HCT116 (cell line): ENCODE measurements around the gene TNFAIP8L3. TPM values are rescaled to one million over a fixed set of nuclear protein-coding genes. Genes with fewer than 3 reads are reported as not detected.

Experiments
- ATAC-seq: fragments of 200-7000 bp; cut with Tn5 transposase; 2 replicates; pipeline ENCODE4 v1.9.1; 2020; ENCODE audit warnings: mild to moderate bottlenecking, moderate library complexity
- BruUV-seq: library from RNA; stranded (reverse); fragments of 400-500 nt; replicated peaks from 2 replicates; lab custom pipeline; 2021; lab: Mats Ljungman, UMichigan
- CTCF ChIA-PET: fragments of 300-600 bp; sonication (Branson Sonifier 250); formaldehyde crosslinking; loops from one replicate; lab custom pipeline; 2021; ENCODE audit warnings: antibody characterized with exemption; lab: Charles Lee
- POLR2A ChIA-PET: fragments of 300-600, 350-600 bp; sonication (Branson Sonifier 250); formaldehyde crosslinking; loops from one replicate; lab custom pipeline; 2021; ENCODE audit warnings: antibody characterized with exemption; lab: Charles Lee
- RAD21 ChIA-PET, 2 experiments: fragments of 300-600 bp; sonication (Branson Sonifier 250); formaldehyde crosslinking; loops; one replicate each; lab custom pipeline; 2023; ENCODE audit warnings: low total read pairs in 2 of 2; ENCODE audit not compliant: uncharacterized antibody in 2 of 2, unreplicated experiment in 2 of 2, low non-redundant PET in 1 of 2; lab: Charles Lee
- DNase-seq: peaks from one replicate; pipeline ENCODE4 v3.0.0-alpha.2; 2010; ENCODE audit warnings: low read depth, low spot score
- H2AFZ ChIP-seq: fragments of 200-600 bp; shearing (Covaris generic), sonication (generic); 2 replicates; pipeline ENCODE4 v1.6.1; 2017; ENCODE audit warnings: low read depth, mixed run types, mixed read lengths, antibody characterized with exemption, low read length; ENCODE audit not compliant: poor library complexity, severe bottlenecking
- H3K27ac ChIP-seq: 2 replicates; pipeline ENCODE4 v1.5.1; 2012; ENCODE audit warnings: low read depth, low read length
- H3K27me3 ChIP-seq: fragments of 200-600 bp; sonication (generic); 2 replicates; pipeline ENCODE4 v1.6.1; 2016; ENCODE audit warnings: mixed run types, low read length, mixed read lengths; ENCODE audit not compliant: insufficient read depth
- H3K36me3 ChIP-seq, 2 experiments: fragments of 200-500 bp in 1 of 2; fragments of 200-600 bp in 1 of 2; sonication (Bioruptor generic) in 1 of 2; sonication (generic) in 1 of 2; 2 replicates each; pipeline versions ENCODE4 v1.5.1 to v1.6.1; 2014 to 2016; ENCODE audit warnings: low read length in 2 of 2, inconsistent platforms in 1 of 2, mixed read lengths in 1 of 2, mixed run types in 1 of 2; ENCODE audit not compliant: insufficient read depth in 2 of 2, control insufficient read depth in 1 of 2
- H3K4me1 ChIP-seq, 2 experiments: fragments of 200-600 bp in 1 of 2; sonication (generic) in 1 of 2; 2 replicates each; pipeline versions ENCODE4 v1.5.1 to v1.6.1; 2012 to 2017; ENCODE audit warnings: low read length in 2 of 2, inconsistent platforms in 1 of 2, mild to moderate bottlenecking in 1 of 2, mixed read lengths in 1 of 2, mixed run types in 1 of 2, moderate library complexity in 1 of 2; ENCODE audit not compliant: insufficient read depth in 2 of 2, control insufficient read depth in 1 of 2
- H3K4me2 ChIP-seq: fragments of 200-600 bp; sonication (generic); 2 replicates; pipeline ENCODE4 v1.6.1; 2017; ENCODE audit warnings: mixed run types, low read length, mixed read lengths
- H3K4me3 ChIP-seq, 2 experiments: fragments of 200-600 bp in 1 of 2; sonication (generic) in 1 of 2; replicated peaks in 1 of 2; 2 replicates each; pipeline ENCODE4 v1.5.1; 2011 to 2016; ENCODE audit warnings: low read length in 2 of 2, control low read depth in 1 of 2, low read depth in 1 of 2, mild to moderate bottlenecking in 1 of 2, mixed read lengths in 1 of 2, mixed run types in 1 of 2
- H3K79me2 ChIP-seq: fragments of 200-600 bp; sonication (generic); 2 replicates; pipeline ENCODE4 v1.6.1; 2017; ENCODE audit warnings: mild to moderate bottlenecking, mixed run types, low read length, moderate library complexity, mixed read lengths; ENCODE audit not compliant: insufficient read depth
- H3K9ac ChIP-seq: fragments of 200-600 bp; sonication (generic); 2 replicates; pipeline ENCODE4 v1.6.1; 2016; ENCODE audit warnings: low read length, mixed read lengths
- H3K9me2 ChIP-seq: fragments of 200-600 bp; sonication (generic), shearing (Covaris generic); 2 replicates; pipeline ENCODE4 v1.6.1; 2017; ENCODE audit warnings: mixed run types, mild to moderate bottlenecking, moderate library complexity; ENCODE audit not compliant: insufficient read depth
- H3K9me3 ChIP-seq, 2 experiments: fragments of 200-500 bp in 1 of 2; fragments of 200-600 bp in 1 of 2; sonication (Bioruptor generic) in 1 of 2; sonication (generic) in 1 of 2; 2 replicates each; pipeline ENCODE4 v1.6.1; 2014 to 2017; ENCODE audit warnings: low read length in 2 of 2, mixed read lengths in 2 of 2, inconsistent platforms in 1 of 2, low read depth in 1 of 2, mild to moderate bottlenecking in 1 of 2, mixed run types in 1 of 2, moderate library complexity in 1 of 2; ENCODE audit not compliant: control insufficient read depth in 1 of 2, insufficient read depth in 1 of 2
- H4K20me1 ChIP-seq: fragments of 200-600 bp; sonication (generic), shearing (Covaris generic); 2 replicates; pipeline ENCODE4 v1.6.1; 2017; ENCODE audit warnings: mixed run types, mild to moderate bottlenecking, moderate library complexity; ENCODE audit not compliant: insufficient read depth
- CBX3 ChIP-seq: IDR thresholded peaks from 2 replicates; pipeline ENCODE4 v1.6.1; 2012; ENCODE audit warnings: low read depth
- CEBPB ChIP-seq: IDR thresholded peaks from 2 replicates; pipeline ENCODE4 v1.6.1; 2012; ENCODE audit warnings: low read depth
- ELF1 ChIP-seq: IDR thresholded peaks from 2 replicates; pipeline ENCODE4 v1.6.1; 2012; ENCODE audit warnings: low read depth, borderline replicate concordance
- EZH2 ChIP-seq: fragments of 200-600 bp; sonication (generic); IDR thresholded peaks from 2 replicates; pipeline ENCODE4 v1.6.1; 2017; ENCODE audit warnings: antibody characterized with exemption, mixed run types
- EZH2phosphoT487 ChIP-seq: fragments of 200-600 bp; IDR thresholded peaks from 2 replicates; pipeline ENCODE4 v1.6.1; 2018; ENCODE audit warnings: antibody characterized with exemption, borderline replicate concordance
- FOSL1 ChIP-seq: IDR thresholded peaks from 2 replicates; pipeline ENCODE4 v1.6.1; 2012; ENCODE audit warnings: low read depth
- JUND ChIP-seq: IDR thresholded peaks from 2 replicates; pipeline ENCODE4 v1.6.1; 2012
- POLR2A ChIP-seq: IDR thresholded peaks from 2 replicates; pipeline ENCODE4 v1.7.0; 2011; ENCODE audit warnings: borderline replicate concordance; ENCODE audit not compliant: insufficient read depth, insufficient read length; ENCODE audit errors: extremely low read depth
- POLR2AphosphoS5 ChIP-seq: IDR thresholded peaks from 2 replicates; pipeline ENCODE4 v1.6.1; 2011; ENCODE audit warnings: mild to moderate bottlenecking, low read depth, low read length, moderate library complexity
- RAD21 ChIP-seq: IDR thresholded peaks from 2 replicates; pipeline ENCODE4 v1.6.1; 2012; ENCODE audit warnings: low read depth, mild to moderate bottlenecking
- SIN3A ChIP-seq: IDR thresholded peaks from 2 replicates; pipeline ENCODE4 v1.6.1; 2012; ENCODE audit warnings: low read depth
- SP1 ChIP-seq: IDR thresholded peaks from 2 replicates; pipeline ENCODE4 v1.6.1; 2012; ENCODE audit warnings: low read depth
- TCF7L2 ChIP-seq: IDR thresholded peaks from 2 replicates; pipeline ENCODE4 v1.7.0; 2011; ENCODE audit warnings: borderline replicate concordance, inconsistent platforms; ENCODE audit not compliant: insufficient read depth, insufficient read length; ENCODE audit errors: extremely low read depth
- ZNF274 ChIP-seq: fragments of 200-500 bp; sonication (Bioruptor generic); IDR thresholded peaks from 2 replicates; pipeline ENCODE4 v1.6.1; 2014; ENCODE audit warnings: mild to moderate bottlenecking, low read depth, low read length, inconsistent platforms
- intact Hi-C: fragments of 100-400 bp; cut with micrococcal nuclease; formaldehyde crosslinking; loops from 2 replicates; pipeline ENCODE4 v1.10.0; 2022
- total RNA-seq: library from RNA; stranded (reverse); gene quantifications from one replicate; pipeline ENCODE4 v1.2.1, GENCODE V29; 2021; ENCODE audit not compliant: unreplicated experiment
- TF ChIP-seq, protein P1 (sequence below), 3 experiments: fragments of 200-600 bp in 1 of 3; sonication (generic) in 1 of 3; IDR thresholded peaks in 2 of 3; conservative IDR thresholded peaks in 1 of 3; 2 replicates each; pipeline ENCODE4 v1.5.1; 2012 to 2017; ENCODE audit warnings: low read depth in 2 of 3, low read length in 2 of 3, antibody characterized with exemption in 1 of 3, borderline replicate concordance in 1 of 3, control low read depth in 1 of 3, mild to moderate bottlenecking in 1 of 3, mixed read lengths in 1 of 3, mixed run types in 1 of 3, moderate library complexity in 1 of 3; ENCODE audit not compliant: insufficient read depth in 1 of 3
- TF ChIP-seq, protein P2 (sequence below): IDR thresholded peaks from 2 replicates; pipeline ENCODE4 v1.6.1; 2012; ENCODE audit warnings: low read depth
- TF ChIP-seq, protein P3 (sequence below): IDR thresholded peaks from 2 replicates; pipeline ENCODE4 v1.6.1; 2011; ENCODE audit warnings: mild to moderate bottlenecking, low read length, moderate library complexity; ENCODE audit not compliant: insufficient replicate concordance; ENCODE audit errors: extremely low read depth
- TF ChIP-seq, protein P4 (sequence below): IDR thresholded peaks from 2 replicates; pipeline ENCODE4 v1.6.1; 2012
- TF ChIP-seq, protein P5 (sequence below): IDR thresholded peaks from 2 replicates; pipeline ENCODE4 v1.6.1; 2012

Gene TNFAIP8L3
- total RNA-seq, 1 experiment from 2014 or later = 0.47 TPM

DNA sequence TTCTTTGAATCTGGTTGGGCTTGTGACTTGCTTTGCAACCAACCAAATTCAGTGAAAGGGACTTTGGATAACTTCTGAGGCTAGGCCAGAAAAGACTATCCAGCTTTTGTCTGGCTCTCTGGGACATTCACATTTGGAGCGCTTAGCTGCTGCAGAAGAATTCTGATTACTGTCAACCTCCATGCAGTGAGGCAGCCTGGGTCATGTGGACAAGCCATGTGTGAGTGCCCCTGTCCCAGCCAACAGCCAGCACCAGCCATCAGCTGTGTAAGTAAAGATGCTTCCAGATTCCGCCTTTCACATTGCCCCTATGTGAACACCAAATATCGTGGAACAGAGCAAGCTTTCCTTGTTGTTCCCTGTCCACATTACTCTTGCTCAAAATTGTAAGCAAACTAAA lies 12.9 kb upstream of the TNFAIP8L3 start:
- Histone ChIP-seq H3K4me1 (peaks cover 0 to 4% of the 10 kb centered on the region in 2 experiments; a peak in 1 of 4 replicates), H3K27me3 (no peaks in the 10 kb centered on the region), H3K79me2 (no peaks in the 10 kb centered on the region), H3K9me3 (no peaks in the 10 kb centered on the region), H2AFZ (no peak overlapping the region), H3K4me2 (no peak overlapping the region), H3K4me3 (no peak overlapping the region), H3K9ac (no peak overlapping the region), H3K9me2 (no peaks in the 10 kb centered on the region), H3K27ac (no peak overlapping the region), H3K36me3 (no peaks in the 10 kb centered on the region), H4K20me1 (no peaks in the 10 kb centered on the region)
- ATAC-seq (no peak), DNase-seq (no peak)
- RAD21 ChIA-PET = no interaction called here
- no TSS peak for BruUV-seq
- CTCF ChIA-PET = no interaction called here
- POLR2A ChIA-PET = no interaction called here
- no peak for TF ChIP-seq POLR2AphosphoS5
- TF ChIP-seq, protein P1, sequence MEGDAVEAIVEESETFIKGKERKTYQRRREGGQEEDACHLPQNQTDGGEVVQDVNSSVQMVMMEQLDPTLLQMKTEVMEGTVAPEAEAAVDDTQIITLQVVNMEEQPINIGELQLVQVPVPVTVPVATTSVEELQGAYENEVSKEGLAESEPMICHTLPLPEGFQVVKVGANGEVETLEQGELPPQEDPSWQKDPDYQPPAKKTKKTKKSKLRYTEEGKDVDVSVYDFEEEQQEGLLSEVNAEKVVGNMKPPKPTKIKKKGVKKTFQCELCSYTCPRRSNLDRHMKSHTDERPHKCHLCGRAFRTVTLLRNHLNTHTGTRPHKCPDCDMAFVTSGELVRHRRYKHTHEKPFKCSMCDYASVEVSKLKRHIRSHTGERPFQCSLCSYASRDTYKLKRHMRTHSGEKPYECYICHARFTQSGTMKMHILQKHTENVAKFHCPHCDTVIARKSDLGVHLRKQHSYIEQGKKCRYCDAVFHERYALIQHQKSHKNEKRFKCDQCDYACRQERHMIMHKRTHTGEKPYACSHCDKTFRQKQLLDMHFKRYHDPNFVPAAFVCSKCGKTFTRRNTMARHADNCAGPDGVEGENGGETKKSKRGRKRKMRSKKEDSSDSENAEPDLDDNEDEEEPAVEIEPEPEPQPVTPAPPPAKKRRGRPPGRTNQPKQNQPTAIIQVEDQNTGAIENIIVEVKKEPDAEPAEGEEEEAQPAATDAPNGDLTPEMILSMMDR (IDR thresholded peaks at IDR 0.05 in 2 of 3, conservative IDR thresholded peaks at IDR 0.05 in 1 of 3; ENCODE audit: borderline replicate concordance in 1 of 3, insufficient read depth in 1 of 3, low read depth in 2 of 3, low read length in 2 of 3) = no peak
- TF ChIP-seq, protein P2, sequence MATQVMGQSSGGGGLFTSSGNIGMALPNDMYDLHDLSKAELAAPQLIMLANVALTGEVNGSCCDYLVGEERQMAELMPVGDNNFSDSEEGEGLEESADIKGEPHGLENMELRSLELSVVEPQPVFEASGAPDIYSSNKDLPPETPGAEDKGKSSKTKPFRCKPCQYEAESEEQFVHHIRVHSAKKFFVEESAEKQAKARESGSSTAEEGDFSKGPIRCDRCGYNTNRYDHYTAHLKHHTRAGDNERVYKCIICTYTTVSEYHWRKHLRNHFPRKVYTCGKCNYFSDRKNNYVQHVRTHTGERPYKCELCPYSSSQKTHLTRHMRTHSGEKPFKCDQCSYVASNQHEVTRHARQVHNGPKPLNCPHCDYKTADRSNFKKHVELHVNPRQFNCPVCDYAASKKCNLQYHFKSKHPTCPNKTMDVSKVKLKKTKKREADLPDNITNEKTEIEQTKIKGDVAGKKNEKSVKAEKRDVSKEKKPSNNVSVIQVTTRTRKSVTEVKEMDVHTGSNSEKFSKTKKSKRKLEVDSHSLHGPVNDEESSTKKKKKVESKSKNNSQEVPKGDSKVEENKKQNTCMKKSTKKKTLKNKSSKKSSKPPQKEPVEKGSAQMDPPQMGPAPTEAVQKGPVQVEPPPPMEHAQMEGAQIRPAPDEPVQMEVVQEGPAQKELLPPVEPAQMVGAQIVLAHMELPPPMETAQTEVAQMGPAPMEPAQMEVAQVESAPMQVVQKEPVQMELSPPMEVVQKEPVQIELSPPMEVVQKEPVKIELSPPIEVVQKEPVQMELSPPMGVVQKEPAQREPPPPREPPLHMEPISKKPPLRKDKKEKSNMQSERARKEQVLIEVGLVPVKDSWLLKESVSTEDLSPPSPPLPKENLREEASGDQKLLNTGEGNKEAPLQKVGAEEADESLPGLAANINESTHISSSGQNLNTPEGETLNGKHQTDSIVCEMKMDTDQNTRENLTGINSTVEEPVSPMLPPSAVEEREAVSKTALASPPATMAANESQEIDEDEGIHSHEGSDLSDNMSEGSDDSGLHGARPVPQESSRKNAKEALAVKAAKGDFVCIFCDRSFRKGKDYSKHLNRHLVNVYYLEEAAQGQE = no peak
- no peak for TF ChIP-seq ELF1
- TF ChIP-seq FOSL1 = no peak
- no peak for TF ChIP-seq EZH2phosphoT487
- no peak for TF ChIP-seq SP1
- no peak for TF ChIP-seq POLR2A
- no peak for TF ChIP-seq RAD21
- TF ChIP-seq, protein P3, sequence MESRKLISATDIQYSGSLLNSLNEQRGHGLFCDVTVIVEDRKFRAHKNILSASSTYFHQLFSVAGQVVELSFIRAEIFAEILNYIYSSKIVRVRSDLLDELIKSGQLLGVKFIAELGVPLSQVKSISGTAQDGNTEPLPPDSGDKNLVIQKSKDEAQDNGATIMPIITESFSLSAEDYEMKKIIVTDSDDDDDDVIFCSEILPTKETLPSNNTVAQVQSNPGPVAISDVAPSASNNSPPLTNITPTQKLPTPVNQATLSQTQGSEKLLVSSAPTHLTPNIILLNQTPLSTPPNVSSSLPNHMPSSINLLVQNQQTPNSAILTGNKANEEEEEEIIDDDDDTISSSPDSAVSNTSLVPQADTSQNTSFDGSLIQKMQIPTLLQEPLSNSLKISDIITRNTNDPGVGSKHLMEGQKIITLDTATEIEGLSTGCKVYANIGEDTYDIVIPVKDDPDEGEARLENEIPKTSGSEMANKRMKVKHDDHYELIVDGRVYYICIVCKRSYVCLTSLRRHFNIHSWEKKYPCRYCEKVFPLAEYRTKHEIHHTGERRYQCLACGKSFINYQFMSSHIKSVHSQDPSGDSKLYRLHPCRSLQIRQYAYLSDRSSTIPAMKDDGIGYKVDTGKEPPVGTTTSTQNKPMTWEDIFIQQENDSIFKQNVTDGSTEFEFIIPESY = no peak
- TF ChIP-seq CBX3 = no peak
- no peak for TF ChIP-seq JUND
- TF ChIP-seq, protein P4, sequence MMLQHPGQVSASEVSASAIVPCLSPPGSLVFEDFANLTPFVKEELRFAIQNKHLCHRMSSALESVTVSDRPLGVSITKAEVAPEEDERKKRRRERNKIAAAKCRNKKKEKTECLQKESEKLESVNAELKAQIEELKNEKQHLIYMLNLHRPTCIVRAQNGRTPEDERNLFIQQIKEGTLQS = no peak
- no peak for TF ChIP-seq EZH2
- no peak for TF ChIP-seq SIN3A
- no peak for TF ChIP-seq CEBPB
- TF ChIP-seq ZNF274 = no peak
- TF ChIP-seq, protein P5, sequence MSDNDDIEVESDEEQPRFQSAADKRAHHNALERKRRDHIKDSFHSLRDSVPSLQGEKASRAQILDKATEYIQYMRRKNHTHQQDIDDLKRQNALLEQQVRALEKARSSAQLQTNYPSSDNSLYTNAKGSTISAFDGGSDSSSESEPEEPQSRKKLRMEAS = no peak
- no peak for TF ChIP-seq TCF7L2
- intact Hi-C loops = no loop called here
